Sciatic nerve (tissue), 2 donors: ENCODE results near the gene G3BP2. TPM values are rescaled to one million over a fixed set of nuclear protein-coding genes. Genes with fewer than 3 reads are reported as not detected.

ENCODE experiments used
- ATAC-seq: fragments of 200-7000 bp; cut with Tn5 transposase; one replicate; pipeline ENCODE4 v1.9.1; 2020; ENCODE audit warnings: mild to moderate bottlenecking, moderate library complexity
- DNase-seq: peaks from one replicate; pipeline ENCODE4 v3.0.0-alpha.2; 2020; ENCODE audit warnings: low spot score
- intact Hi-C: fragments of 100-400 bp; cut with DNase I; formaldehyde crosslinking; loops from one replicate; pipeline ENCODE4 v1.14.2; 2022
- total RNA-seq: library from RNA; stranded (reverse); fragmentation: NEBNext Ultra II Directional; extraction: Animal tissue kit (Norgen Biotek cat#: 25700); gene quantifications from one replicate; pipeline ENCODE4 v1.2.1, GENCODE V29; 2021
- donor health status: DM: no; HTN: no; CAD: no.
- donor health status: DM: no; HTN: no; CAD: no.

Gene G3BP2
- total RNA-seq, 1 donor from 2014 or later, result 87.7 TPM

DNA sequence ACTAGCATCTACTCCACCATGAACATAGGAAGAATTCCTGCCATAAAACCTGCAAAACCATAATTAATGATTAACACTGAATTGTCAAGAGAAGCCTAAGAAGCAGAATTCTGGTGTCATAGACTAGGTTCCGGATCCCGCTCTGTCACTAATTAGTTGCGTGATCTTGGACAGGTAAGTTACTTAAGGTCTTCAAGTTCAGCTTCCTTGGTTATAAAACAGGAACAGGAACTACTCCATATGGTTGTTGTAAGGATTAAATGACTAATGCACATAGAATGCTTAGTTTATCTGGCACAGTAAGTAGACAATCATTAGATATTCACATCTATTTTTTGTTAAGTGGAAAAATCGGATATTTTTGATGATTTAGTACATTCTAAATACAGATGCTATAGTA is 14.3 kb downstream of the G3BP2 start:
- no peak for ATAC-seq
- intact Hi-C loops, result no loop called here
- no peak for DNase-seq

GRCh38 chr4:75655562-75655961 is 17.6 kb downstream of the G3BP2 start:
- DNase-seq, result no peak
- intact Hi-C loops, result no loop called here
- no peak for ATAC-seq

DNA sequence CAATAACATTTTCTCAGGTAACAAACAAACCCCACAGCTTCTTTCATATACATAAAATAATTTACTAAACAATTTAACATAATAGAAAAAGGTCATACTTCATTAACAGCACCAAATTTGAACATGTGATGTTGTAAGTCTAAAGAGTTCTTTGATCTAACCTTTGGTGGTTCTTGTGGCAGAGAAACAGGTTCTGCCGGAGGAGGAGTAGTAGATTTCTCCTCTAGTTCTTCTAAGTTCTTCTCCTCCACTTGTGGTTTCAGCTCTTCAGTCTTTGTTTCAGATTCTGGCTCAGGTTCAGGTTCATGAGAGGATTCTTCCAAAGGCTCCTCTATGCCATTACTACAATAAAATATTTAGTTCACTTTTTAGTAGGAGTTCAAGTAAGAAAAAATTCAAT is 18.3 kb downstream of the G3BP2 start:
- DNase-seq (no peak), ATAC-seq (no peak)
- intact Hi-C loops, result no loop called here

DNA sequence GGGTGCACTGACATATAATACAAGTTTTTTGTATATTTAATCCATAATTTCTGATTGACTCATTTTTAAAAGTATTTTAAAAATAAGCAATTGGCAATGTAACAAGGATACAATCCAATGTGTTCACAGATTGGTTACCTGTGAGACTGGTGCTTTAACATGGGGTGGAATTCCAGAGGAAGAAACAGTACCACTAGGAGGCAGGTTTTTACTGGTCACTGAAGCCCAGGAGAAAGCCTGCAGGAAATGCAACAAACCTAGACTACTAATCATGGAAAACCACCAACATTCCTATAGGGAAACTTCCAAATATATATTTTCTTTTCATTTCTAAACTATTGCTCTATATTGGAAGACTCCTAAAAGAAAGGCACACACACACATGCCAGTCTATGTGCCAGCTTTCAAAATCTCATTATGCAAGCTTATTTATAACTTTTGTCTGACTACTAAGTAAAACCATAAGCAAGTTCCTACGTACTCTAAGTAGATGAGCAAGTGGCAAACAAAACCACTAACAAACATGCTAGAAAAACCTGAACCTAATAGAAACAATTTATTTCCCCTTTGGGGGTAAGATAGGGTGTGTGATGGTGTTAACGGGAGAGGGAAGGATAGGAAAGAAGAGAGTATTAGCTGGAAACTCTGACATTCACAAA is 19.2 kb downstream of the G3BP2 start:
- no peak for DNase-seq
- no peak for ATAC-seq
- intact Hi-C loops, result no loop called here

DNA sequence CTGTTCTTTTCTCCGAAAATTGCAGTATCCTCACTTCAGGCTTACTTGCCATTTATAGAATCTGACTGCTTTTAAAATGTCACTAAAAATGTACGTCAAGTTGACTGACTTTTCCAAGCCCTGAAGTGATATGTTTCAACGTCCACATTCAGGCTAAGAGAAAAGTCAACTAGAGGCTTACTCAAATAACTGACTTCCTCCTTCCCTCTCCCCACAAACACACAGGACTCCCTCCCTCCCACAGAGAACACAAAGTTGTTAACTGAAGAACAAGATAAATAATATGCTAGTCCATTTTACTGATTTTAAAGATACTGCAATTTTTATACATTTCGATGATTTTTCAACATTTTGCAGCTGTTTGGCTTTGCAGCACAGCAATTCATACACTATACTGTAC is 29.1 kb downstream of the G3BP2 start:
- intact Hi-C loops, result no loop called here
- DNase-seq (no peak), ATAC-seq (no peak)

DNA sequence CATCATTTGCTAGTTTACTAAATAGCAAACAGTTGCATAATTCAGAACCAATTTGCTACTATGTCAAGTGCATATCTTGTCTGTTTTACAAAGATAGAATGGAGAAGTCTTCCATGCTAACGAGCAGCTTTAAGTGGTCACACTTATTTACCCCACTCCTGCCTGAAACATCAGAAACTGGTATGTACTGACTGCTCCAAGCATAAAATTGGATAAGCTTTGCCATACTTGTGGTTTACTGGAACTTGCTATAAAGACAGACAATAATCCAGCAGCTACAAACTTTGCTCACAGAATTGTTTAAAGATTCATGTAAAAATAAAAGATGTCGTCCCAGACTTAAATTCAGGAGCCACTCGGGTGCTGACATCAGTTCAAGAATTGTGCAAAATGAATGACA is 29.6 kb downstream of the G3BP2 start:
- no peak for DNase-seq
- intact Hi-C loops, result no loop called here
- no peak for ATAC-seq

- DNase-seq (no peak), ATAC-seq (no peak)
- intact Hi-C loops, result no loop called here
Measured at GRCh38 chr4:75639124-75639695, 34.0 kb downstream of the G3BP2 start.

GRCh38 chr4:75637827-75638226 is 35.4 kb downstream of the G3BP2 start:
- intact Hi-C loops, result no loop called here
- DNase-seq, result no peak
- no peak for ATAC-seq

DNA sequence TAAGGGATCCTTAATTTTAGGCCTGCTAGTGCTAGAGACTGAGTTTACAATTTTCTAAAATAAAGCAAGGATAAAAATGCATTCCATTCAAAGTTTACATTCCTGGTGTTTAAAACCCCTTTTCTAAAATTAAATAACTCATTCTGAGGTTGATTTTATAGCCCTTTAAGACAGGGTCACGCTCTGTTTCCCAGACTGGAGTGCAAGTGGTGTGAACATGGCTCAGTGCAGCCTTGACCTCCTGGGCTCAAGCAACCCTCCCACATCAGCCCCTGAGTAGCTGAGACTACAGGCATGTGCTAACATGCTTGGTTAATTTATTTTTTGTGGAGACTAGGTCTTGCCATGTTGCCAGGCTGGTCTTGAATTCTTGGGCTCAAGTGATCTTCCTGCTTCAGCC is 36.0 kb downstream of the G3BP2 start:
- intact Hi-C loops, result no loop called here
- DNase-seq, result no peak
- ATAC-seq, result no peak

DNA sequence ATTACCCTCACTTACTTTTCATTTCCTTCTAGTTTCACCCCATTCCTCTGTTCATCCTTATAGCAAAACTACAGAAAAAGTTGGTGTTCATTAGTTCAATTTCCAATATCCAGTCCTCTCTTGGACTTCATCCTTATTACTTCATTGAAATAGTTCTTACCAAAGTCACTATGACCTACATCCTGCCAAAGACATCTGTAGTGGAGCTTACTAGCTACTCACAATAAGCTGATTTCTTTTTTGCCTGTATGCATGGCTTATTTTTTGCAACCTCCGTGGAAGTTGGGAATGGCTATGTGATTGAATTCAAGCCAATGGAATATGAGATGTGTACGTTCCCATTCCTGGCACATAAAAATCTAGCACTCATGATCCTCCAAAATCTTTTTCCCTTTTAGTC is 38.3 kb downstream of the G3BP2 start:
- no peak for DNase-seq
- intact Hi-C loops, result no loop called here
- no peak for ATAC-seq

- ATAC-seq (no peak), DNase-seq (no peak)
- intact Hi-C loops, result no loop called here
Measured at GRCh38 chr4:75634281-75634680, 38.9 kb downstream of the G3BP2 start.

DNA sequence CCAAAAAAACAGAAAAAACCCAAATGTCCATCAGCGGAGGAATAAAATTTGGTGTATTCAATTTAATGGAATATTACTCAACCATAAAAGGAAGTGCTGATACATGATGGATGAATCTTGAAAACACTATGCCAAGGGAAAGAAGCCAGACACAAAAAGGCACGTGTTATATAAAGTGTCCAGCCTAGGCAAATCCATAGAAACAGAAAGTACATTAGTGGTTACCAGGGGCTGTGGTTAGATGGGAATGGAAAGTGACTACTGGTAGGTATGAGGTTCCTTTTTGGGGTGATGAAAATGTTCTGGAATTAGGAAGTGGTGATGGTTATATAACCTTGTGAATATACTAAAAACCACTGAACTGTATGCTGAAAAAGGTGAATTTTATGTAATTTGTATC is 39.4 kb downstream of the G3BP2 start:
- no peak for DNase-seq
- intact Hi-C loops, result no loop called here
- ATAC-seq, result no peak

DNA sequence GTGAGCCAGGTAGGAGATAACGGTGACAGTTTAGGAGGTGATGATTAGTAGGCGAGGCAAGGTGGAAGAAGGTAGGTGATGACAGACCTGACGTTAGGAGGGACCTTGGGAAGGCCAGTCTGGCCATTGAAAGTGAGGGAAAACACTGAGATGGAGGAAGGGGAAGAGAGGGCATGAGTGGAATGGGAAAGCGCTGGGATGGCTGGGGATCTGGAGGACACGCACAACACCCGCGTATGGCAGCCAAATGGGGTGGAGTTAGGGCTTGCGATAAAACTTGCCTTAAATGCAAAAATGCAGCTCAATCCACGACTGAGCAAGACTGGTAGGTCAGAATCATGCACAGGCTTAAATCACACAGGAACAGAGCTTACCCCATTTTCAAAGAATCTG is 42.3 kb downstream of the G3BP2 start:
- peak; percentile 26 for ATAC-seq
- intact Hi-C loops, result no loop called here

DNA sequence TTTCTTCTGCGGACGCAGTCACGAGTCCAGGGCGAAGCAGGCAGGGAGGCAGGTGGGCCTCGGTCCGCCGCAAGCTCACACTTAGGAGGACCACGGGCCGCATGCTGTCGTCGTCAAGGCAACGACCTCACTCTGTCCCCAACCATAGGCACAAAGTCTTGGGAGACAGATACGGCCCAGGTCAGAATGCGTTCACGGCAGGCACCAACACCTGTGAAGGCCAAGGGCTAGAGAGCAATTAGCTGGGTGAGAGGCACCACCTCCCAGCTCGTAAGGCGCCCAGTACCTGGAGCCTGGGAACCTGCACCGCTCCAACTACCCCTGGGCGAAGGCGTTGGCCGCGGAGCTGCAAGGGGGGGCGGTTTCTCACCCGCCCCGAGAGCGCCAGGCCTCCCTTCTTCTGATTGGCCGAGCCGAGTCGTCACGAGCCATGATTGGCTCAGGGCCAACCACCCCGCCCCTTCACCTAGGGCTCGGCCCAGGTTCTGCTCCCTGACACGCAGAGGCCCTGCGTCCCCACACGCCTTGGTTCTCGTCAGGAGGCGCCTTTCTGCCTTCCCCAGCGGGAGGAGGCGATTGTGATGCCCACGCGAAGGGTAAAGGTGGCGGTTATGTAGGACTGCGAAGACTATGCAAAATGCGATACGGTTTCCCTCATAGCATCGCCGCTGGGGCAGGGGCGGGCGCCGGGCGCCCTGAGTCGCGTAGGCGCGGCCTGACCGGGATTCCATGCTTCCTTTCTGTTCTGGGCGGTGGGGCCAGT is 42.9 kb downstream of the G3BP2 start, which contains the start of gene CDKL2:
TSS of gene CDKL2 (minus strand) at position 355 of the 763 bp plus-strand sequence. CDS start 4,540 bp downstream, outside the sequence.
- intact Hi-C loops, result no loop called here
- peak; percentile 87 for DNase-seq
- peak; percentile 93 for ATAC-seq

More for the DNA sequence above, 42.3 kb downstream of the G3BP2 start:
- DNase-seq, result no peak

GRCh38 chr4:75629239-75629638 is 44.0 kb downstream of the G3BP2 start:
- no peak for DNase-seq
- intact Hi-C loops, result no loop called here
- no peak for ATAC-seq

GRCh38 chr4:75623026-75623425 is 50.2 kb downstream of the G3BP2 start:
- DNase-seq, result no peak
- ATAC-seq, result no peak
- intact Hi-C loops, result no loop called here

DNA sequence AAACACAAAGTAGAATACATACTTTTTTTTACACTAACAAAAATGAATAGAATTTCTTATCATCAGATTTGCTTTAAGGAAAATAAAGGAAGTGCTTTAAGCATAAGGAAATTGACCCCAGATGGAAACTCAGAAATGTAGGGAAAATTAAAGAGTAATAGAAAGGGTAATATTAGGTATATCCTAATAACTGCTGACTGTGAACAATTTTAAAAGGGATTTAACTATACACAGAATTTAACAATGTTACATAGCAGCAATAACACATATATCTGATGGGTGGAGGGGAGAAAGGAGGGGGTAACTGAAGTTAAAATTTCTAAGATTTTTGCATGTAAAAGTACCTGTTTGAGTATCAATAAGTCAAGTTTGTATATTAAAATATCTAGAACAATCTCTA is 51.5 kb downstream of the G3BP2 start:
- intact Hi-C loops, result no loop called here
- no peak for ATAC-seq
- no peak for DNase-seq

GRCh38 chr4:75612306-75612705 is 60.9 kb downstream of the G3BP2 start:
- DNase-seq (no peak), ATAC-seq (no peak)
- intact Hi-C loops, result no loop called here

- DNase-seq, result no peak
- intact Hi-C loops, result no loop called here
- no peak for ATAC-seq
Measured at GRCh38 chr4:75605928-75606327, 67.3 kb downstream of the G3BP2 start.

DNA sequence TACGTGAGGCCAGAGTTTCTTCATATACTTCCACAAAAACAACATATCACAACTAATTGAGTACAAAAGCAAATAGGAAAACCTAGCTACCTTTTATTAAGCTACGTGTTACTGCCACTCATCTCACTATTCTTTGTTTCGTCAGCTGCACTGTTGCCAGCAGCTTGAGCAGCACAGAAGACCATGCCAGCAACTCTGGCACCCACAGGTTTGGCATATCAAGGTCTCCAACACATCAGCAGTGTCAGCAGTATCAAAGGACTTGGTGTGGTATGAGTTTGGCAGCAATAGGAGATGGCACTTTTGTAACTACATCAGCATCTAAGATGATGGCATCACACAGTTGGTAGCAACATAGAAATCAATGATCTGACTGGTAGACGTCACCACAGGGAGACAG is 73.6 kb downstream of the G3BP2 start:
- DNase-seq (no peak), ATAC-seq (no peak)
- intact Hi-C loops, result no loop called here
